Activated T-helper 17 cell treated with anti-CD3 and anti-CD28 coated beads, Interleukin-2, amount 50 U/mL, for 72 hours (primary cell): ENCODE data around the gene PUSL1. TPM values are rescaled to one million over a fixed set of nuclear protein-coding genes. Genes with fewer than 3 reads are reported as not detected.
A peak's percentile ranks its signal among the peaks of the same experiment; 100 is the strongest.

Source experiments
- ATAC-seq: fragments of 150-1000 bp; cut with Tn5 transposase; replicated peaks from 2 replicates; pipeline ENCODE4 v1.10.0; 2021; ENCODE audit warnings: mild to moderate bottlenecking, moderate library complexity
- H3K27ac Mint-ChIP-seq: one replicate; pipeline ENCODE4 v1.8.0; 2022; ENCODE audit warnings: mixed read lengths
- H3K27me3 Mint-ChIP-seq: one replicate; pipeline ENCODE4 v1.8.0; 2022; ENCODE audit warnings: mixed read lengths
- H3K36me3 Mint-ChIP-seq: one replicate; pipeline ENCODE4 v1.8.0; 2022; ENCODE audit warnings: low read depth, mild to moderate bottlenecking, mixed read lengths
- H3K4me1 Mint-ChIP-seq: one replicate; pipeline ENCODE4 v1.8.0; 2022; ENCODE audit warnings: mixed read lengths
- H3K4me3 Mint-ChIP-seq: one replicate; pipeline ENCODE4 v1.8.0; 2022; ENCODE audit warnings: mild to moderate bottlenecking, mixed read lengths
- H3K9me3 Mint-ChIP-seq: one replicate; pipeline ENCODE4 v1.8.0; 2022; ENCODE audit warnings: mixed read lengths
- total RNA-seq, 2 donors: library from RNA; stranded (reverse); gene quantifications; one replicate each; pipeline ENCODE4 v1.2.3, GENCODE V29; 2022

PUSL1 gene
- total RNA-seq, 2 donors from 2014 or later: 15.9 to 24.0 TPM

DNA sequence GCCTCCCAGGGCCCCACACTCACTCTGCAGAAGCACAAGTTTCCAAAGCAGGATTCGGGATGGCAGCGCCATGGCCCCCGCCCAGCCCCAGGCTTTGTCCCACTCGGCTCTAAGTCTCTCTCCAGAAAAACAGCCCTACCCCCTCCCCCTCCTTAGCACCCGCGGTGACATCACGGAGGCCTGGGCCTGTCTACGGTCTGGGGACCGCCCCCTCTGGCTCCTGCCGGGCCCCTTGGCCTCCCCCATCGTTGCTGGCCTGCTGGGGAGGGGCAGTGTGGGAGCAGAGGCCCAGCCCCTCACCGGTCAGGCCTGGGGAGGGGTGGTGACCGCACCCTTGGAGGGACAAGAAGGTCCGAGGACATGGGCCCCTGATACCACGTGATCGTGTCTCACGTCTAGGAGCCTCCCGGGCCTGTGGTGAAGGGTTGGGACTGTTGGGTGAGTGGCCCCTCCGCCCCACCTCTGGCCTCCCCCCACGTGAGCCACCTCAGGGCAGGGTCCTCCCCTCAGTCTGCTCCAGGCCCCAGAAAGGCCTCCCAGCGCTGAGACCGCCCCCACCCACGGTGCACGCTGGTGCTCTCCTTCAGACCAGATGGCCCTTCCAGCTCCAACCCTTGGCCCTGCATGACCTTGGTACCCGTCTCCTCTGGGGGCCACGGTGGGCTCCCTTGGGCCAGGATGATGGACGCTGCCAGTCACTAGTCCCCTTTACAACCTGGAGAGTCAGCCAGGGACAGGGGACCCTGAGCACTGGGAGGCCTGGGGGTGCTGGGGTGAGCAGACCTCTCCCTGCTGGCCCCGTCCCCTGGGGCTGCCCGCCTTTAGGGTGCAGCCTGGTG, 50.3 kb downstream of the PUSL1 start, which contains the start of gene MXRA8:
Gene MXRA8, minus strand, starts transcription at position 123 of the 839 bp plus-strand sequence. Its CDS starts 51 bp downstream, at position 72.
- Mint-ChIP-seq H3K27me3 (peaks cover 2% of the 10 kb centered on the region), H3K4me3 (peak within 1 kb of the TSS; percentile 12), H3K4me1 (peaks cover 6% of the 10 kb centered on the region), H3K27ac (no peak within 1 kb of the TSS), H3K9me3 (no peaks in the 10 kb centered on the region), H3K36me3 (no peaks in the 10 kb centered on the region)
- peak; percentile 32 for ATAC-seq

DNA sequence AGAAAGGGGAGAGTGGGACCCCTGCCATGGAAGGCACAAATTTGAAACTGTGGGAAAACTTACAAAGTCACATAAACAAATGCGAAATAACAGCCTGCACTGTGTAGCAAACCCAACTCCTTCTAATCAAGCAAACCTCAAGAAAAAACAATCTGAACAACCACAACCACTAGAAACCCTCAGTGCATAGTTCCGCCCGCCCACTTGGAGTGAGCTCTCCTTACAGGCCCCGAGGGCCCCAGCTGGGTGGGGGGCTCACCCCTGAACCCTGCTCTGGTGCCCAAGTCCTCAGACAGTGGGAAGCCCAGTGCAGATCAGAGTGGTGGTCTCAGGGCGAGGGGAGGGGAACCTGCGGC, 50.9 kb downstream of the PUSL1 start:
- ATAC-seq: peak; percentile 59
- H3K36me3 Mint-ChIP-seq: no peaks in the 10 kb centered on the region
- peak overlapping the region; percentile 12 for H3K4me3 Mint-ChIP-seq
- peaks cover under 1% of the 10 kb centered on the region for H3K27me3 Mint-ChIP-seq
- peaks cover 6% of the 10 kb centered on the region for H3K4me1 Mint-ChIP-seq
- no peaks in the 10 kb centered on the region for H3K9me3 Mint-ChIP-seq
- H3K27ac Mint-ChIP-seq: no peak overlapping the region

DNA sequence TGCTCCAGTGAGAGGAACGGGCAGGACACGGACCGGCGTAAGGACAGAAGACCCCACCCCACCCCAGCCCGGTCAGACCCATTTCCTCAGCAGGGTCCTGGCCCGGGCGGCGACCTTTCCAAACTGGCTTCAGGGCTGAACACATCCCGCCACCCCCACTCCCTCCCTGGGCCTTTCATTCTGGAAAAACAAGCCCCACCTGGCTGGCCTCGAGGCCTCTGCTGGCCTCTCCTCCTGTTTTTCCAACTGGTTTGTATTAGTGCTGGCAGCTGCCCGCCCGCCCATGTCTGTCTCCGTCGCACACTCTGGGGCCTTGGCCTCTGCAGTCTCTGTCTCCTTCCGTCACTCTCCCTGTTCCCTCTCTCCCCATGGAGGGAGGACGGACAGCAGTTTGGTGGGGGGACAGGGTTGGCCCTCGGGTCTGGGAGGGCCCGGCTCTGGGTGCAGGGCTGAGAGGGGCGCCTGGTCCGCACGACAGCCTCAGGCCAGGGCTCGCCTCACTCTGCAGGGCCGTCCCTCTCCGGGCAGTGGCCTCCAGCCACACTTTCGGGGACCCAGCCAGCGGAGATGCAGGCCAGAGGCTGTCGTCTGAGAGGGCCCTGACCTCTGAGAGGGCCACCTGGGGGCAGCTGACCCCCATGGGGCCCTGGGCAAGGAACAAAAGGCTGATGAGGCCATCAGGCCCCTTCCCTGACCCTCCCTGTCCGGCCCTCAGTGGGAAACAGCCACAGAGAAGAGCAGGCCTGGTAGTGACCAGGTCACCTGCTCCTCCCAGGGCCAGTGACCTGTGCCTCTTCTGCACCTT, 51.5 kb downstream of the PUSL1 start:
- H3K4me3 Mint-ChIP-seq: no peak overlapping the region
- no peak for ATAC-seq
- peaks cover 6% of the 10 kb centered on the region for H3K4me1 Mint-ChIP-seq
- no peaks in the 10 kb centered on the region for H3K36me3 Mint-ChIP-seq
- no peaks in the 10 kb centered on the region for H3K27me3 Mint-ChIP-seq
- H3K9me3 Mint-ChIP-seq: no peaks in the 10 kb centered on the region
- no peak overlapping the region for H3K27ac Mint-ChIP-seq

DNA sequence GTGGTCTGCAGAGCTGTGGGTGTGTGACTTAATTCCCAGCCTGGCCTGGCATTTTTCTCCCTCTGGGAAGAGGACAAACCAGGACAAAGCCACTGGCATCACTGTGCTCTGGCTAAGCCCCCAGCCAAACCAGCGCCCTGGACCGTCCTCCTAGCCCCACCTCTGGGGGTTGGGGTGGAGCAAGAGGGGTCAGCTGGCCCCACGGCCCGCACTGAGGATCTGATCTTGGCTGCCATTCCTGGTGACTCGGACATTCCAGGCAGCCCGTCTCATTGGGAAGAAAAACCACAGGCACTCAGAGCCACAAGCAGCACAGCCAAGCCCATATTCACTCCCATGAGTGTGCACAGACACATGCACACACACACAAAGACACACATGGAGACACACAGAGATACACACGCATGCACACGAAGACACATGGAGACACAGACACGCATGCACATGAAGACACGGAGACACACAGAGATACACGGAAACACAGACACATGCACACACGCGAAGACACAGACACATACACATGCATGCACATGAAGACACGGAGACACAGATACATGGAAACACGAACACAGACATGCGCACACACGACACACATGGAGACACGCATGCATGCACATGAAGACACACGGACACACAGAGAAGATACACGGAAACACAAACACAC, 52.2 kb downstream of the PUSL1 start:
- Mint-ChIP-seq H3K4me3 (no peak overlapping the region), H3K4me1 (peaks cover 6% of the 10 kb centered on the region), H3K36me3 (no peaks in the 10 kb centered on the region), H3K27ac (no peak overlapping the region), H3K27me3 (no peaks in the 10 kb centered on the region), H3K9me3 (no peaks in the 10 kb centered on the region)
- no peak for ATAC-seq

Other genes with a start within 250 kb of the PUSL1 start
- gene RNF223, start 234.3 kb upstream of the PUSL1 start, total RNA-seq: not detected
- gene C1orf159, start 192.5 kb upstream of the PUSL1 start, total RNA-seq: 10 to 100 TPM; 15.7 to 18.8 TPM
- under 1 TPM in 1 of 2 donors, not detected in 1; 0.11 TPM for gene TTLL10, start 134.7 kb upstream of the PUSL1 start, total RNA-seq
- 100 to 1,000 TPM; 105 to 796 TPM for gene TNFRSF18, start 102.0 kb upstream of the PUSL1 start, total RNA-seq
- 1,000 to 10,000 TPM in 1 of 2 donors, 100 to 1,000 TPM in 1; 384 to 1,007 TPM for gene TNFRSF4, start 94.4 kb upstream of the PUSL1 start, total RNA-seq
- gene SDF4, start 76.6 kb upstream of the PUSL1 start, total RNA-seq: 100 to 1,000 TPM; 169 to 773 TPM
- gene B3GALT6, start 76.4 kb upstream of the PUSL1 start, total RNA-seq: 10 to 100 TPM; 10.9 to 16.7 TPM
- 1 to 10 TPM; 1.8 to 7.5 TPM for gene C1QTNF12, start 61.9 kb upstream of the PUSL1 start, total RNA-seq
- gene UBE2J2, start 34.7 kb upstream of the PUSL1 start, total RNA-seq: 10 to 100 TPM; 68.7 to 78.0 TPM
- 1 to 10 TPM; 4.7 to 9.8 TPM for gene SCNN1D, start 28.2 kb upstream of the PUSL1 start, total RNA-seq
- gene ACAP3, start 667 bp upstream of the PUSL1 start, total RNA-seq: 10 to 100 TPM; 41.4 to 43.3 TPM
- 100 to 1,000 TPM; 122 to 125 TPM for gene INTS11, start 16.1 kb downstream of the PUSL1 start, total RNA-seq
- gene CPTP, start 16.2 kb downstream of the PUSL1 start, total RNA-seq: 10 to 100 TPM; 16.8 to 22.3 TPM
- 1 to 10 TPM in 1 of 2 donors, under 1 TPM in 1; 0.71 to 1.1 TPM for gene TAS1R3, start 22.7 kb downstream of the PUSL1 start, total RNA-seq
- 10 to 100 TPM; 46.2 to 48.0 TPM for gene DVL1, start 40.8 kb downstream of the PUSL1 start, total RNA-seq
- gene MXRA8, start 50.0 kb downstream of the PUSL1 start, total RNA-seq: under 1 TPM in 1 of 2 donors, not detected in 1; 0.56 TPM
- gene AURKAIP1, start 66.6 kb downstream of the PUSL1 start, total RNA-seq: 100 to 1,000 TPM in 1 of 2 donors, 10 to 100 TPM in 1; 93.3 to 163 TPM
- gene CCNL2, start 90.7 kb downstream of the PUSL1 start, total RNA-seq: 100 to 1,000 TPM; 103 to 107 TPM
- 100 to 1,000 TPM in 1 of 2 donors, 10 to 100 TPM in 1; 57.7 to 147 TPM for gene MRPL20, start 98.7 kb downstream of the PUSL1 start, total RNA-seq
- gene ANKRD65, start 112.7 kb downstream of the PUSL1 start, total RNA-seq: not detected
- 1 to 10 TPM in 1 of 2 donors, under 1 TPM in 1; 0.84 to 6.2 TPM for gene VWA1, start 127.1 kb downstream of the PUSL1 start, total RNA-seq
- 1 to 10 TPM; 1.4 to 2.1 TPM for gene ATAD3C, start 141.1 kb downstream of the PUSL1 start, total RNA-seq
- gene ATAD3B, start 163.2 kb downstream of the PUSL1 start, total RNA-seq: 10 to 100 TPM; 24.6 to 55.5 TPM
- 10 to 100 TPM; 24.2 to 56.8 TPM for gene ATAD3A, start 203.6 kb downstream of the PUSL1 start, total RNA-seq
- 1 to 10 TPM; 2.1 to 2.3 TPM for gene TMEM240, start 232.0 kb downstream of the PUSL1 start, total RNA-seq